ENCODE results near the gene AADACL3.

DNA sequence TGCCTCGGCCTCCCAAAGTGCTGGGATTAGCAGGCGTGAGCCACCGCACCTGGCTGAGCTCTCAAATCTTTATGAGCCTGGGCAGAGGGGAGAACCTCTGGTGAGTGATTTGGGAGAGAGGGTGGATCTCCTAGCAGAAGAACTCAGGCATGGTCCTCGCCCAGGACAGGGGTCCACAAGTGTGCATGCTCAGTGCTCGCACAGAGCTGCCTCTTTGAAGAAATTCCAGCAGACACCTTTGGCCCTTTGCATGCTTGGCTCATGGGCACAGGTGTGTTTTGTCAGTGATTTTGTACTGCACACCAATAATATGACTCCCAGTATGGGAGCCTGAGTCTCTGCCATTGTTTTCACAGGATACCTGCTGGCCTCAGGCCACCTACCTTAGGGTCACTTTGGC lies 45.9 kb downstream of the AADACL3 start:
- no peak for TF ChIP-seq EGR1 (IDR thresholded peaks at IDR 0.05; ENCODE audit: borderline replicate concordance, low read depth, low read length)
- TF ChIP-seq, protein P1, sequence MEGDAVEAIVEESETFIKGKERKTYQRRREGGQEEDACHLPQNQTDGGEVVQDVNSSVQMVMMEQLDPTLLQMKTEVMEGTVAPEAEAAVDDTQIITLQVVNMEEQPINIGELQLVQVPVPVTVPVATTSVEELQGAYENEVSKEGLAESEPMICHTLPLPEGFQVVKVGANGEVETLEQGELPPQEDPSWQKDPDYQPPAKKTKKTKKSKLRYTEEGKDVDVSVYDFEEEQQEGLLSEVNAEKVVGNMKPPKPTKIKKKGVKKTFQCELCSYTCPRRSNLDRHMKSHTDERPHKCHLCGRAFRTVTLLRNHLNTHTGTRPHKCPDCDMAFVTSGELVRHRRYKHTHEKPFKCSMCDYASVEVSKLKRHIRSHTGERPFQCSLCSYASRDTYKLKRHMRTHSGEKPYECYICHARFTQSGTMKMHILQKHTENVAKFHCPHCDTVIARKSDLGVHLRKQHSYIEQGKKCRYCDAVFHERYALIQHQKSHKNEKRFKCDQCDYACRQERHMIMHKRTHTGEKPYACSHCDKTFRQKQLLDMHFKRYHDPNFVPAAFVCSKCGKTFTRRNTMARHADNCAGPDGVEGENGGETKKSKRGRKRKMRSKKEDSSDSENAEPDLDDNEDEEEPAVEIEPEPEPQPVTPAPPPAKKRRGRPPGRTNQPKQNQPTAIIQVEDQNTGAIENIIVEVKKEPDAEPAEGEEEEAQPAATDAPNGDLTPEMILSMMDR (IDR thresholded peaks at IDR 0.05; ENCODE audit: control extremely low read depth in 1 of 3, insufficient read depth in 1 of 3, low read depth in 1 of 3, low read length in 3 of 3): no peak
- TF ChIP-seq POLR2A (IDR thresholded peaks at IDR 0.05; ENCODE audit: control extremely low read depth in 1 of 2, low read depth in 2 of 2, low read length in 2 of 2): no peak
- no peak for TF ChIP-seq SIRT6 (IDR thresholded peaks at IDR 0.05; ENCODE audit: low read length)
